IMR-90 (cell line): Measurements from ENCODE around the gene AARSD1. TPM values are rescaled to one million over a fixed set of nuclear protein-coding genes. Genes with fewer than 3 reads are reported as not detected.
"Not testable (repeated sequence)": the region's sequence is repeated elsewhere in the genome, so short reads cannot be mapped to it uniquely, and the experiment has no call there.

Experiments used
- ATAC-seq: fragments of 200-7000 bp; cut with Tn5 transposase; 2 replicates; pipeline ENCODE4 v1.9.1; 2020; ENCODE audit warnings: low read depth, mild to moderate bottlenecking, moderate library complexity
- BruUV-seq: library from RNA; stranded (reverse); fragments of 400-500 nt; replicated peaks from 2 replicates; lab custom pipeline; 2021; lab: Mats Ljungman, UMichigan
- CTCF ChIA-PET: fragments of 300-600 bp; formaldehyde crosslinking; extraction: SDS; loops from one replicate; lab custom pipeline; 2021; ENCODE audit warnings: antibody characterized with exemption; lab: Yijun Ruan, JAX
- POLR2A ChIA-PET: fragments of 300-600 bp; sonication (Branson Sonifier 250); formaldehyde crosslinking; loops from one replicate; lab custom pipeline; 2022; ENCODE audit warnings: antibody characterized with exemption; ENCODE audit not compliant: unreplicated experiment; lab: Charles Lee
- DNase-seq: peaks from one replicate; pipeline ENCODE4 v3.0.0; 2013
- H2AFZ ChIP-seq: replicated peaks from 2 replicates; pipeline ENCODE3; 2013; ENCODE audit warnings: low read length, mild to moderate bottlenecking; ENCODE audit not compliant: poor library complexity
- H2AK5ac ChIP-seq: 2 replicates; pipeline ENCODE4 v1.6.1; 2013; ENCODE audit warnings: low read depth, low read length, inconsistent platforms
- H2AK9ac ChIP-seq: replicated peaks from 2 replicates; pipeline ENCODE3; 2013; ENCODE audit warnings: mild to moderate bottlenecking, low read depth, low read length, moderate library complexity; ENCODE audit not compliant: poor library complexity
- H2BK120ac ChIP-seq: 2 replicates; pipeline ENCODE4 v1.6.1; 2013; ENCODE audit warnings: low read depth, low read length, inconsistent platforms
- H2BK15ac ChIP-seq: 3 replicates; pipeline ENCODE4 v1.6.1; 2013; ENCODE audit warnings: low read depth, low read length, inconsistent platforms
- H2BK20ac ChIP-seq: 2 replicates; pipeline ENCODE4 v1.6.1; 2013; ENCODE audit warnings: low read depth, mild to moderate bottlenecking, inconsistent platforms, low read length, moderate library complexity
- H2BK5ac ChIP-seq: 2 replicates; pipeline ENCODE4 v1.6.1; 2013; ENCODE audit warnings: mild to moderate bottlenecking, low read depth, low read length, inconsistent platforms; ENCODE audit not compliant: poor library complexity, severe bottlenecking
- H3K14ac ChIP-seq: replicated peaks from 2 replicates; pipeline ENCODE4 v1.6.1; 2013; ENCODE audit warnings: low read depth, low read length, inconsistent platforms
- H3K18ac ChIP-seq: 2 replicates; pipeline ENCODE4 v1.6.1; 2013; ENCODE audit warnings: low read depth, low read length, control low read depth
- H3K23ac ChIP-seq: 2 replicates; pipeline ENCODE4 v1.6.1; 2013; ENCODE audit warnings: low read depth, low read length, inconsistent platforms
- H3K27ac ChIP-seq: 2 replicates; pipeline ENCODE4 v1.5.1; 2013; ENCODE audit warnings: mild to moderate bottlenecking, control low read depth, low read length; ENCODE audit not compliant: insufficient read depth
- H3K27me3 ChIP-seq: 2 replicates; pipeline ENCODE4 v1.6.1; 2013; ENCODE audit warnings: low read length; ENCODE audit not compliant: control insufficient read depth, insufficient read depth
- H3K36me3 ChIP-seq: 2 replicates; pipeline ENCODE4 v1.6.1; 2013; ENCODE audit warnings: low read length, mixed read lengths; ENCODE audit not compliant: control insufficient read depth, insufficient read depth
- H3K4ac ChIP-seq: 2 replicates; pipeline ENCODE4 v1.6.1; 2013; ENCODE audit warnings: low read depth, low read length, inconsistent platforms
- H3K4me1 ChIP-seq: 2 replicates; pipeline ENCODE4 v1.6.1; 2013; ENCODE audit warnings: low read length, mixed read lengths; ENCODE audit not compliant: control insufficient read depth, insufficient read depth
- H3K4me2 ChIP-seq: 2 replicates; pipeline ENCODE4 v1.6.1; 2013; ENCODE audit warnings: low read depth, mild to moderate bottlenecking, control low read depth, low read length, moderate library complexity
- H3K4me3 ChIP-seq: 2 replicates; pipeline ENCODE4 v1.5.1; 2013; ENCODE audit warnings: low read depth, mild to moderate bottlenecking, control low read depth, low read length, moderate library complexity; ENCODE audit not compliant: insufficient read depth
- H3K56ac ChIP-seq: 2 replicates; pipeline ENCODE4 v1.6.1; 2013; ENCODE audit warnings: low read length, inconsistent platforms; ENCODE audit not compliant: insufficient read depth; ENCODE audit errors: extremely low read depth
- H3K79me1 ChIP-seq, 2 experiments: 2 replicates each; pipeline ENCODE4 v1.6.1; 2013; ENCODE audit warnings: low read length in 2 of 2, inconsistent platforms in 1 of 2, low read depth in 1 of 2
- H3K9ac ChIP-seq: 2 replicates; pipeline ENCODE4 v1.6.1; 2013; ENCODE audit warnings: low read depth, low read length, control low read depth
- H3K9me1 ChIP-seq: 2 replicates; pipeline ENCODE4 v1.6.1; 2013; ENCODE audit warnings: low read length, inconsistent platforms; ENCODE audit not compliant: insufficient read depth
- H3K9me3 ChIP-seq: 2 replicates; pipeline ENCODE4 v1.6.1; 2013; ENCODE audit warnings: low read length; ENCODE audit not compliant: control insufficient read depth, insufficient read depth
- H4K20me1 ChIP-seq: 2 replicates; pipeline ENCODE4 v1.6.1; 2013; ENCODE audit warnings: low read length, inconsistent platforms; ENCODE audit not compliant: insufficient read depth
- H4K5ac ChIP-seq: 2 replicates; pipeline ENCODE4 v1.6.1; 2013; ENCODE audit warnings: mild to moderate bottlenecking, low read depth, low read length, control low read depth
- H4K8ac ChIP-seq, 2 experiments: 2 replicates each; pipeline ENCODE4 v1.6.1; 2013; ENCODE audit warnings: low read depth in 2 of 2, low read length in 2 of 2, control low read depth in 1 of 2, inconsistent platforms in 1 of 2
- H4K91ac ChIP-seq: 2 replicates; pipeline ENCODE4 v1.6.1; 2013; ENCODE audit warnings: low read depth, low read length, inconsistent platforms; ENCODE audit not compliant: insufficient read depth
- WGBS, 2 experiments: methylation state at CpG; one replicate each; pipeline versions ENCODE4 v1.1.5 to v1.1.7; 2013; ENCODE audit warnings: missing lambda C conversion rate in 2 of 2; ENCODE audit not compliant: insufficient read length in 1 of 2; ENCODE audit errors: extremely low coverage in 2 of 2; 5-methylcytosine and 5-hydroxymethylcytosine counted together
- dilution Hi-C: fragments of 300-500 bp; cut with HindIII; formaldehyde crosslinking; loops from one replicate; pipeline ENCODE4 v1.14.3; 2018; ENCODE audit warnings: low sequenced_read_pairs; ENCODE audit not compliant: unreplicated experiment
- in situ Hi-C: fragments of 300-500 bp; cut with MboI; formaldehyde crosslinking; loops from 3 replicates; pipeline ENCODE4 v1.14.3; 2019; ENCODE audit warnings: low sequenced_read_pairs, inconsistent platforms, mixed read lengths
- intact Hi-C: fragments of 100-400 bp; cut with micrococcal nuclease; formaldehyde crosslinking; loops from 2 replicates; pipeline ENCODE4 v1.10.0; 2022
- polyA plus RNA-seq, 3 experiments: library from polyadenylated mRNA; depleted of rRNA; stranded (reverse); fragments of >200 nt; gene quantifications; 2 replicates each; pipeline ENCODE4 v1.2.3, GENCODE V29; 2012; ENCODE audit warnings: low replicate concordance in 1 of 3
- total RNA-seq: library from RNA; depleted of rRNA; stranded (reverse); fragments of >200 nt; gene quantifications from 2 replicates; pipeline ENCODE4 v1.2.3, GENCODE V29; 2012

AARSD1 gene
- total and polyA plus RNA-seq, 2 of the 4 experiments (the other 2 are of a cell fraction) = 55.0 to 58.9 TPM

GRCh38 chr17:42973323-42973722 lies 9.1 kb upstream of the AARSD1 start:
- POLR2A ChIA-PET, H3K9me3 ChIP-seq, H3K56ac ChIP-seq, H2BK120ac ChIP-seq, H2AK5ac ChIP-seq, H3K9ac ChIP-seq, H3K4me2 ChIP-seq, H2BK20ac ChIP-seq, H4K91ac ChIP-seq, H2AFZ ChIP-seq, H3K79me1 ChIP-seq, H2BK15ac ChIP-seq, CTCF ChIA-PET, H3K27me3 ChIP-seq, DNase-seq, H3K14ac ChIP-seq, H3K4ac ChIP-seq, H3K4me1 ChIP-seq, H3K9me1 ChIP-seq, BruUV-seq, H3K36me3 ChIP-seq, H4K8ac ChIP-seq, H3K4me3 ChIP-seq, H4K5ac ChIP-seq, intact Hi-C loops, H2AK9ac ChIP-seq, dilution Hi-C loops, H4K20me1 ChIP-seq, ATAC-seq, H3K23ac ChIP-seq, H3K27ac ChIP-seq, H2BK5ac ChIP-seq, H3K18ac ChIP-seq: not testable (repeated sequence)
- in situ Hi-C loops = loop anchor here (25.0 kb wide), 1 partner anchor 89 kb away; no protein-coding TSS in a partner anchor
- WGBS, 2 experiments = no CpG with 5 or more reads among the region's 18 CpGs
